Colonic mucosa (tissue), 4 donors: Measurements from ENCODE around the gene GAPVD1. TPM values are rescaled to one million over a fixed set of nuclear protein-coding genes. Genes with fewer than 3 reads are reported as not detected.

Experiments
- DNase-seq: peaks from one replicate; pipeline ENCODE4 v3.0.0-alpha.2; 2020
- H3K27ac ChIP-seq: fragments of 200-600 bp; one replicate; pipeline ENCODE4 v1.8.0; 2021
- H3K27me3 ChIP-seq: fragments of 200-600 bp; one replicate; pipeline ENCODE4 v1.8.0; 2021
- H3K36me3 ChIP-seq: fragments of 200-600 bp; one replicate; pipeline ENCODE4 v1.8.0; 2021
- H3K4me1 ChIP-seq: fragments of 200-600 bp; one replicate; pipeline ENCODE4 v1.8.0; 2021; ENCODE audit warnings: mild to moderate bottlenecking
- H3K4me3 ChIP-seq: fragments of 200-600 bp; one replicate; pipeline ENCODE4 v1.8.0; 2021
- H3K9ac ChIP-seq, 2 donors: one replicate each; pipeline ENCODE4 v1.7.0; 2013; ENCODE audit warnings: control low read depth in 2 of 2, low read depth in 2 of 2, low read length in 2 of 2
- H3K9me3 ChIP-seq: fragments of 200-600 bp; one replicate; pipeline ENCODE4 v1.8.0; 2021
- CTCF ChIP-seq: fragments of 200-600 bp; IDR thresholded peaks from one replicate; pipeline ENCODE4 v1.8.0; 2022; ENCODE audit warnings: antibody characterized with exemption, mild to moderate bottlenecking
- intact Hi-C: fragments of 100-400 bp; cut with DNase I; formaldehyde crosslinking; loops from one replicate; pipeline ENCODE4 v1.14.1; 2022
- total RNA-seq, 2 donors: library from RNA; stranded (reverse); fragmentation: NEBNext Ultra II Directional in 1 of 2; extraction: Animal tissue kit (Norgen Biotek cat#: 25700) in 1 of 2; gene quantifications; one replicate each; pipeline ENCODE4 v1.2.1, GENCODE V29; 2021
- donor health status: healthy.
- donor health status: DM: no; HTN: no; CAD: no.
- donor health status: DM: no; HTN: no; CAD: no.

Gene GAPVD1
- total RNA-seq, 2 donors from 2014 or later: 38.9 to 42.0 TPM

- H3K9me3 ChIP-seq: no peaks in the 10 kb centered on the region
- H3K9ac ChIP-seq: peak overlapping the region; percentile 98 to 99
- peak; percentile 49 for DNase-seq
- peaks cover 20% of the 10 kb centered on the region for H3K4me1 ChIP-seq
- H3K36me3 ChIP-seq: peaks cover 14% of the 10 kb centered on the region
- no peak for TF ChIP-seq CTCF
- H3K27ac ChIP-seq: peak overlapping the region; percentile 96
- intact Hi-C loops: no loop called here
- H3K4me3 ChIP-seq: peak overlapping the region; percentile 99
- no peaks in the 10 kb centered on the region for H3K27me3 ChIP-seq
Observed at GRCh38 chr9:125240649-125240999, 21.0 kb upstream of the GAPVD1 start.

GRCh38 chr9:125241000-125241862 lies 20.4 kb upstream of the GAPVD1 start, which contains the start of gene HSPA5:
HSPA5 (minus strand) TSS chr9:125241343; CDS start chr9:125241126, 217 bp downstream.
- peaks cover 14% of the 10 kb centered on the region for H3K36me3 ChIP-seq
- peak; percentile 100 for DNase-seq
- H3K9me3 ChIP-seq: no peaks in the 10 kb centered on the region
- H3K4me1 ChIP-seq: peaks cover 15% of the 10 kb centered on the region
- H3K4me3 ChIP-seq: peak within 1 kb of the TSS; percentile 99
- peak within 1 kb of the TSS; percentile 98 to 99 for H3K9ac ChIP-seq
- intact Hi-C loops: no loop called here
- no peaks in the 10 kb centered on the region for H3K27me3 ChIP-seq
- TF ChIP-seq CTCF: no peak
- H3K27ac ChIP-seq: peak within 1 kb of the TSS; percentile 96

GRCh38 chr9:125241863-125242739 lies 19.5 kb upstream of the GAPVD1 start:
- no peak for DNase-seq
- Histone ChIP-seq H3K9me3 (no peaks in the 10 kb centered on the region), H3K27ac (peak overlapping the region; percentile 92), H3K9ac (peak overlapping the region; percentile 71 to 72), H3K27me3 (no peaks in the 10 kb centered on the region), H3K4me1 (peaks cover 13% of the 10 kb centered on the region), H3K36me3 (peaks cover 14% of the 10 kb centered on the region), H3K4me3 (peak overlapping the region; percentile 70)
- TF ChIP-seq CTCF: no peak
- intact Hi-C loops: no loop called here

GRCh38 chr9:125243792-125244260 lies 17.8 kb upstream of the GAPVD1 start:
- Histone ChIP-seq H3K36me3 (peaks cover 5% of the 10 kb centered on the region), H3K27ac (no peak overlapping the region), H3K27me3 (no peaks in the 10 kb centered on the region), H3K4me1 (peaks cover 5% of the 10 kb centered on the region), H3K9me3 (no peaks in the 10 kb centered on the region), H3K4me3 (no peak overlapping the region), H3K9ac (no peak overlapping the region)
- no peak for DNase-seq
- intact Hi-C loops: no loop called here
- TF ChIP-seq CTCF: no peak

GRCh38 chr9:125246261-125246667 lies 15.4 kb upstream of the GAPVD1 start:
- H3K36me3 ChIP-seq: no peaks in the 10 kb centered on the region
- TF ChIP-seq CTCF: no peak
- no peak overlapping the region for H3K4me3 ChIP-seq
- no peaks in the 10 kb centered on the region for H3K9me3 ChIP-seq
- no peak overlapping the region for H3K9ac ChIP-seq
- no peaks in the 10 kb centered on the region for H3K27me3 ChIP-seq
- intact Hi-C loops: no loop called here
- no peak for DNase-seq
- H3K4me1 ChIP-seq: no peaks in the 10 kb centered on the region
- H3K27ac ChIP-seq: no peak overlapping the region
